GM13977 (cell line): ENCODE results near the gene KDF1.

Source experiments
- DNase-seq: peaks from one replicate; pipeline ENCODE4 v3.0.0; 2012; ENCODE audit warnings: low spot score
- in situ Hi-C: fragments of 300-500 bp; cut with MboI; formaldehyde crosslinking; loops from one replicate; pipeline ENCODE4 v1.12.0; 2022; ENCODE audit warnings: low sequenced_read_pairs, low pct_unique_long_range_greater_than_20kb, mixed read lengths, inconsistent platforms; ENCODE audit not compliant: unreplicated experiment
- TF ChIP-seq, protein P1 (sequence below): IDR thresholded peaks from 2 replicates; pipeline ENCODE4 v1.5.1; 2012; ENCODE audit warnings: mild to moderate bottlenecking, control low read depth; ENCODE audit not compliant: insufficient read depth; ENCODE audit errors: extremely low read depth, missing control alignments

The KDF1 gene

DNA sequence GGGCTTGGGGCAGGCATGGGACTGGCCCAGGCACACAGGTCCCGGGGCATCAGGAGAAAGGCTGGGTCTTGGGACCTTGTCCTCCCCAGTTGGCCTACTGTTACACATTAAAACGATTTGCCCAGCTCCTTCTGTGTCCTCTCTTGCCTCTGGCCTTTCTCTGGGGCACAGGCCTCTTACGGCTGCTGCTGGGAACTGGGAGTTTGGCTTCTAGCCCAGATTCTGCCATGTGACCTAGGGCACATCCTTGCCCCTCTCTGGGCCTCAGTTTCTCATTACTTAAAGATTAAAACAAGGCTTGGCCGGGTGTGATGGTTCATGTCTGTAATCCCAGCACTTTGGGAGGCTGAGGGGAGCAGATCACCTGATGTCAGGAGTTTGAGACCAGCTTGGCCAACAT, 14.0 kb downstream of the KDF1 start:
- TF ChIP-seq, protein P1, sequence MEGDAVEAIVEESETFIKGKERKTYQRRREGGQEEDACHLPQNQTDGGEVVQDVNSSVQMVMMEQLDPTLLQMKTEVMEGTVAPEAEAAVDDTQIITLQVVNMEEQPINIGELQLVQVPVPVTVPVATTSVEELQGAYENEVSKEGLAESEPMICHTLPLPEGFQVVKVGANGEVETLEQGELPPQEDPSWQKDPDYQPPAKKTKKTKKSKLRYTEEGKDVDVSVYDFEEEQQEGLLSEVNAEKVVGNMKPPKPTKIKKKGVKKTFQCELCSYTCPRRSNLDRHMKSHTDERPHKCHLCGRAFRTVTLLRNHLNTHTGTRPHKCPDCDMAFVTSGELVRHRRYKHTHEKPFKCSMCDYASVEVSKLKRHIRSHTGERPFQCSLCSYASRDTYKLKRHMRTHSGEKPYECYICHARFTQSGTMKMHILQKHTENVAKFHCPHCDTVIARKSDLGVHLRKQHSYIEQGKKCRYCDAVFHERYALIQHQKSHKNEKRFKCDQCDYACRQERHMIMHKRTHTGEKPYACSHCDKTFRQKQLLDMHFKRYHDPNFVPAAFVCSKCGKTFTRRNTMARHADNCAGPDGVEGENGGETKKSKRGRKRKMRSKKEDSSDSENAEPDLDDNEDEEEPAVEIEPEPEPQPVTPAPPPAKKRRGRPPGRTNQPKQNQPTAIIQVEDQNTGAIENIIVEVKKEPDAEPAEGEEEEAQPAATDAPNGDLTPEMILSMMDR: no peak
- in situ Hi-C loops: no loop called here
- no peak for DNase-seq

DNA sequence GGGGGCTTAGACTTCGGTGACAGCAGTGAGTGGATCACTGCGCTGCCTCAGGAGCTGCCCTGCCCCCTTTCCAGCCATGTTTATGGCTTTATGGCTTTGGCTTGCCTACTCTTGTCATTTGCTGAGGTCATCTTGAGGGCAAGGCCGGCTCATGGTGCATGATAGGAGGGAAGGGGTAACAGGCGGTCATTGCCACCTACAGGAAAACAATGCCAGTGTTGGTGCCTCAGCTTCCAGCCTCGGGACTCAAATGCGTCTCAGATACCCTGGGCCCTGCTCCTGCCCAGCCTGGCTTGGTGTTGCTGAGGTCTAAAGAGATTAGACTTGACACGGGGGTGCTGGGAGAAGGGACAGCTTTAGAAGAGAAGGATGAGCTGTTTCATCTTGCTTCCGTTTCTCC, 14.5 kb downstream of the KDF1 start:
- DNase-seq: no peak
- TF ChIP-seq, protein P1: no peak
- in situ Hi-C loops: no loop called here

DNA sequence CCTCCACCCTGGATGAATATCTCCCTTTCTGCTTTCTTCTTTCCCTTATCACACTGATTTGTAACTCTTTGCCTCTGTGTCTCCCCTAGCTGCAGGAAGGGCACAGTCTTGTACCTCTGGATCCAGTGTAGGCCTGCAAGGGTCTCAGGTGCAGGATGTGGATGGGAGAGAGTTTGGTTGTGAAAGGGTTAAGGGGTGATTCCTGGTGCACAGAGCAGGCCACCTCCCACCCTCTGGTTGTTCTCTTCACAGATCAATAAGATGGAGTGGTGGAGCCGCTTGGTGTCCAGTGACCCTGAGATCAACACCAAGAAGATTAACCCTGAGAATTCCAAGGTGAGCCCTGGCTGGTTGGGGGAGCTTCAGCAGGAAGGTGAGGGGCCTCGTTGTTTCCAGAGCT, 15.1 kb downstream of the KDF1 start:
- TF ChIP-seq, protein P1: no peak
- in situ Hi-C loops: no loop called here
- no peak for DNase-seq

GRCh38 chr1:26942656-26943055, 17.6 kb downstream of the KDF1 start:
- TF ChIP-seq, protein P1: no peak
- no peak for DNase-seq
- in situ Hi-C loops: no loop called here

DNA sequence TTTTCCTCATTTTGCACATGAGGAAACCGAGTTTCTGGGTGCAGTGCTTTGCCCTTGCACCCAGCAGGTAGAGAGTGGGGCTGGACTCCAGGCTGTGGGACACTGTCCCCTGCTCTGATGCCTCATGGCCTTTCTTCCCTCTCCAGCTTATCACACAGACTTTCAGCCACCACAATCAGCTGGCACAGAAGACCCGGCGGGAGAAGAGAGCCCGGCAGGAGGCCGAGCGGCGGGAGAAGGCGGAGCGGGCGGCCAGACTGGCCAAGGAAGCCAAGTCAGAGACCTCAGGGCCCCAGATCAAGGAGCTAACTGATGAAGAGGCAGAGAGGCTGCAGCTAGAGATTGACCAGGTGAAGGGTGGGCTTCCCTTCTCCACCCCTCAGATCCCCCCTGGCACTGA, 19.0 kb downstream of the KDF1 start:
- TF ChIP-seq, protein P1: no peak
- in situ Hi-C loops: no loop called here
- DNase-seq: no peak

DNA sequence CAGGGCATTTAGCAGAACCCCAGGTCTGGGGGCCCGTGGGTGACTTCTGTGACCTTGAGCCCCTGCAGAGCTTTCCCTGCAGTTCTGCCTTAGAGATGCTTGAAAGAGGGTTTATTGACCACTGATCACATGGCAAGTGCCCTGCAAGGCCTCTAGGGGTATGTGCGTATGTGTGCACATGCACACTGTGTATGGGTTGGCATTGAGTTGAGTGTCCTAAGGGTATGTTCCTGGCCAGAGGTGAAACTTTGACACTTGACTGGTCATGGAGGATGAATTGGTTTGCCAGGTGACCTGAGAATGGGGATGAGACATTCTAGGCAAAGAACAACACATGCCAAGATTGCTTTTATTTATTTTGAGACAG, 21.6 kb downstream of the KDF1 start:
- DNase-seq: no peak
- in situ Hi-C loops: no loop called here
- TF ChIP-seq, protein P1: no peak
